GM10266 (cell line): ENCODE results near the gene GAPVD1.

ENCODE experiments used
- DNase-seq: peaks from one replicate; pipeline ENCODE4 v3.0.0; 2012; ENCODE audit errors: extremely low spot score
- CTCF ChIP-seq: IDR thresholded peaks from 2 replicates; pipeline ENCODE4 v1.5.1; 2012; ENCODE audit warnings: mild to moderate bottlenecking, low read depth; ENCODE audit not compliant: control insufficient read depth, insufficient read depth; ENCODE audit errors: missing control alignments

GAPVD1 gene

GRCh38 chr9:125243792-125244260, 17.8 kb upstream of the GAPVD1 start:
- TF ChIP-seq CTCF, result no peak
- no peak for DNase-seq

- no peak for DNase-seq
- no peak for TF ChIP-seq CTCF
Observed at GRCh38 chr9:125246261-125246667, 15.4 kb upstream of the GAPVD1 start.

- DNase-seq, result no peak
- TF ChIP-seq CTCF, result no peak
Observed at GRCh38 chr9:125254231-125254630, 7.4 kb upstream of the GAPVD1 start.

DNA sequence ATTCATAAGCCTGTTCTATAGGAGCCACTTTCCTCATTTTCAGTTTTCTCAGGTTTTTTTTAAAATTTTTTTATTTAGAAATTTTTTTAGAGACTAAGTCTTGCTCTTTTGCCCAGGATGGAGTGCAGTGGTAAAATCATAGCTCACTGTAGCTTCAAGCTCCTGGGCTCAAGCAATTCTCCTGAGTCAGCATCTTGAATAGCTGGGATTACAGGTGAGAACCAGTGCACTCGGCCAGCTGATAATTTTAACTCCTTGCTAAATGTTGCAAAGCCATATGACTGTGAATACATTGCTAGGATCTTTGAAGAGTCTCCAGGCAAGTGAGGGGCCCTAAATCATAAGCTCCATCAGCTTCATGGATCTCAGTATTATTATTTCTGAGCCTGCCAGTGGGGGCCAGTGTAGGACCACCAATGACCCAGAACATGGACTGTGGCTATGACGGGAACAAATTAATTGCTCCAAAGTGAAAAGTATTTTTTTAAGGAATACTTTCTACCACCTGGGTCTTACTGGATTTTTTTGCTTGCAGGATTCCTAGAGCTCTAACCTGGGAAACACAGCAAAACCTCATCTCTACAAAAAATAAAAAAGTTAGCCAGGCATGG, 5.7 kb upstream of the GAPVD1 start:
- no peak for DNase-seq

GRCh38 chr9:125258160-125258785, 3.4 kb upstream of the GAPVD1 start:
- no peak for DNase-seq
- no peak for TF ChIP-seq CTCF

More for the DNA sequence above, 5.7 kb upstream of the GAPVD1 start:
- TF ChIP-seq CTCF, result peak; percentile 52

- no peak for TF ChIP-seq CTCF
- no peak for DNase-seq
Observed at GRCh38 chr9:125258832-125259534, 2.6 kb upstream of the GAPVD1 start.

GRCh38 chr9:125260561-125260960, 1.1 kb upstream of the GAPVD1 start:
- DNase-seq, result no peak
- no peak for TF ChIP-seq CTCF
